Measurements from ENCODE around the gene OGDH. TPM values are rescaled to one million over a fixed set of nuclear protein-coding genes. Genes with fewer than 3 reads are reported as not detected.
"Not testable (repeated sequence)": the region's sequence is repeated elsewhere in the genome, so short reads cannot be mapped to it uniquely, and the experiment has no call there.

OGDH gene
- total and polyA plus RNA-seq, 3 donors from 2014 or later = 82.4 to 95.1 (median 87.0) TPM

- no peaks in the 10 kb centered on the region for H3K27me3 ChIP-seq
- no peaks in the 10 kb centered on the region for H3K9me3 ChIP-seq
- no peak overlapping the region for H3K4me3 ChIP-seq
- no peaks in the 10 kb centered on the region for H3K4me1 ChIP-seq
- no peak for DNase-seq
- no peak overlapping the region for H3K27ac ChIP-seq
- TF ChIP-seq POLR2A (IDR thresholded peaks at IDR 0.05) = no peak
- no peak for TF ChIP-seq CTCF (IDR thresholded peaks at IDR 0.05)
- intact Hi-C loops (cut with DNase I; ENCODE audit: low total_unique reads) = no loop called here
- no peaks in the 10 kb centered on the region for H3K36me3 ChIP-seq (ENCODE audit: low read depth, missing control alignments)
- 94 to 95% methylated on average over 15 of the region's 15 CpGs for WGBS, 2 donors
Observed at GRCh38 chr7:44696728-44697127, 90.3 kb downstream of the OGDH start.

DNA sequence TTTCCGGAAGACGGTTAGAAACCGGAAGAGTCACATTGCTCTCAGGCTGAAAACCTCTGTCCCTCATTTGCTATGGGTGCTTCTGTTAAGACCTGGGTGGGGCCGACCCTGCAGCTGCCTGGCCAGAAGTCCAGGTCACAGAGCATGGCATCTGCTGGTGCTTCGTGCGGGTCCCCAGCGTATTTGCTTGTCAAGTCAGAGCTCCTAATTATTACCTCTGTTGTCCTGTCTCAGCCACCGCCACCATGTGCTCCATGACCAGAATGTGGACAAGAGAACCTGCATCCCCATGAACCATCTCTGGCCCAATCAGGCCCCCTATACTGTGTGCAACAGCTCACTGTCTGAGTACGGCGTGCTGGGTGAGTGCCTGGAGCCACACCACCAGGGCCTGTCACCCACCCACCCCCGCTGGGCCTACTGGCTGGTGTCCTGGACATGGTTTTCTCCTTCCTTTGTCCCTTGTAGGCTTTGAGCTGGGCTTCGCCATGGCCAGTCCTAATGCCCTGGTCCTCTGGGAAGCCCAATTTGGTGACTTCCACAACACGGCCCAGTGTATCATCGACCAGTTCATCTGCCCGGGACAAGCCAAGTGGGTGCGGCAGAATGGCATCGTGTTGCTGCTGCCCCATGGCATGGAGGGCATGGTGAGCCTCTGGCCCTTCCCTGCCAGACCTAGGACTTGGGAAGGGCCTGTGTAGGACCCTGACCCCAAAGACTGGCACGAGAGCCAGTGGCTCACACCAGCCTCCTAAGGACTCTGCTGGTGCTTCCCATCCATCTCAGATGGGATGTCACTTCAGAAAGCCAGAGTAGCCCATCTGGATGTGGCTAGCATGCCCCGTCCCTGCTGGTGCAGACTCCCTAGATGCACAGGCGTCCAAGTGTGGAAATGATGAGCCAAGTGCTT lies 91.0 kb downstream of the OGDH start:
- intact Hi-C loops (cut with DNase I; ENCODE audit: low total_unique reads) = no loop called here
- Histone ChIP-seq H3K4me1 (no peaks in the 10 kb centered on the region), H3K27ac (no peak overlapping the region), H3K27me3 (no peaks in the 10 kb centered on the region), H3K36me3 (ENCODE audit: low read depth, missing control alignments) (no peaks in the 10 kb centered on the region), H3K4me3 (no peak overlapping the region), H3K9me3 (no peaks in the 10 kb centered on the region)
- 93 to 96% methylated on average over 16 to 19 of the region's 20 CpGs for WGBS, 2 donors
- TF ChIP-seq POLR2A (IDR thresholded peaks at IDR 0.05) (no peak), CTCF (IDR thresholded peaks at IDR 0.05) (no peak)
- no peak for DNase-seq

GRCh38 chr7:44698046-44698580 lies 91.7 kb downstream of the OGDH start:
- Histone ChIP-seq H3K9me3 (no peaks in the 10 kb centered on the region), H3K27me3 (no peaks in the 10 kb centered on the region), H3K4me1 (no peaks in the 10 kb centered on the region), H3K27ac (no peak overlapping the region), H3K36me3 (ENCODE audit: low read depth, missing control alignments) (no peaks in the 10 kb centered on the region), H3K4me3 (no peak overlapping the region)
- intact Hi-C loops (cut with DNase I; ENCODE audit: low total_unique reads) = no loop called here
- 90 to 92% methylated on average over 8 to 13 of the region's 13 CpGs for WGBS, 2 donors
- TF ChIP-seq CTCF (IDR thresholded peaks at IDR 0.05) = no peak
- no peak for TF ChIP-seq POLR2A (IDR thresholded peaks at IDR 0.05)
- no peak for DNase-seq

DNA sequence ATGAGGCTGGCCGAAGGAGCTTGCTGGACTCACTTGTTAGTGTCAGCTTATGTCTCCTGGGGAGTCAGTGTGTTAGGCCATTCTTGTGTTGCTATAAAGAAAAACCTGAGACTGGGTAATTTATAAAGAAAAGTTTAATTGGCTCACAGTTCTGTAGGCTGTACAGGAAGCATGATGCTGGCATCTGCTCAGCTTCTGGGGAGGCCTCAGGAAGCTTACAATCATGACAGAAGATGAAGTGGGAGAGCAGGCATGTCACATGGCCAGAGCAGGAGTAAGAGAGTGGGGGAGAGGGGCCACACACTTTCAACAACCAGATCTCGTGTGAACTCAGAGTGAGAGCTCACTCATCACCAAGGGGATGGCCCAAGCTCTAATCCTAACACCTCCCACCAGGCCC lies 93.2 kb downstream of the OGDH start:
- H3K27ac ChIP-seq; H3K27me3 ChIP-seq; intact Hi-C loops (cut with DNase I; ENCODE audit: low total_unique reads); DNase-seq; H3K4me1 ChIP-seq; H3K4me3 ChIP-seq; H3K36me3 ChIP-seq (ENCODE audit: low read depth, missing control alignments); H3K9me3 ChIP-seq: not testable (repeated sequence)
- 95% methylated on average over 2 of the region's 2 CpGs for WGBS, 2 donors

- Histone ChIP-seq H3K27ac (no peak overlapping the region), H3K4me3 (no peak overlapping the region), H3K9me3 (no peaks in the 10 kb centered on the region), H3K36me3 (ENCODE audit: low read depth, missing control alignments) (no peaks in the 10 kb centered on the region), H3K4me1 (no peaks in the 10 kb centered on the region), H3K27me3 (no peaks in the 10 kb centered on the region)
- 90 to 92% methylated on average over 8 of the region's 8 CpGs for WGBS, 2 donors
- no peak for TF ChIP-seq CTCF (IDR thresholded peaks at IDR 0.05)
- no peak for TF ChIP-seq POLR2A (IDR thresholded peaks at IDR 0.05)
- intact Hi-C loops (cut with DNase I; ENCODE audit: low total_unique reads) = no loop called here
- no peak for DNase-seq
Observed at GRCh38 chr7:44700322-44700721, 93.9 kb downstream of the OGDH start.

DNA sequence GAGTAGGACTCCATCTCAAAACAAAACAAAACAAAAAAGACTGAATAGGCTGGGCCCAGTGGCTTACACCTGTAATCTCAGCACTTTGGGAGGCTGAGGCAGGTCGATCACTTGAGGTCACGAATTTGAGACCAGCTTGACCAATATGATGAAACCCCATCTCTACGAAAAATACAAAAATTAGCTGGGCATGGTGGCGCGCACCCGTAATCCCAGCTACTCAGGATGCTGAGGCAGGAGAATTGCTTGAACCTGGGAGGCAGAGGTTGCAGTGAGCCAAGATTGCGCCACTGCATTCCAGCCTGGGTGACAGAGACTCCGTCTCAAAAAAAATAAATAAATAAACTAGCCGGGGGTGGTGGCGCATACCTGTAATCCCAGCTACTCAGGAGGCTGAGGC lies 97.0 kb downstream of the OGDH start:
- H3K27me3 ChIP-seq; intact Hi-C loops (cut with DNase I; ENCODE audit: low total_unique reads); DNase-seq; H3K9me3 ChIP-seq; H3K36me3 ChIP-seq (ENCODE audit: low read depth, missing control alignments); H3K27ac ChIP-seq; H3K4me1 ChIP-seq; H3K4me3 ChIP-seq: not testable (repeated sequence)
- 94 to 95% methylated on average over 10 of the region's 10 CpGs for WGBS, 2 donors

Data from testis (tissue), 3 donors.